ENCODE data around the gene ANKRD11.

GRCh38 chr16:89510526-89510925 is 20.2 kb upstream of the ANKRD11 start:
- TF ChIP-seq POLR2A (IDR thresholded peaks at IDR 0.05; ENCODE audit: low read length) (no peak), GATA1 (IDR thresholded peaks at IDR 0.05; ENCODE audit: low read depth, low read length) (no peak)
